A673 (cell line): ENCODE data around the gene BABAM2. TPM values are rescaled to one million over a fixed set of nuclear protein-coding genes. Genes with fewer than 3 reads are reported as not detected.
"Not testable (repeated sequence)": the region's sequence is repeated elsewhere in the genome, so short reads cannot be mapped to it uniquely, and the experiment has no call there.

Source experiments
- BruUV-seq: library from RNA; stranded (reverse); fragments of 400-500 nt; replicated peaks from 2 replicates; lab custom pipeline; 2021; lab: Mats Ljungman, UMichigan
- CTCF ChIA-PET: fragments of 300-600 bp; sonication (Branson Sonifier 250); formaldehyde crosslinking; loops from one replicate; lab custom pipeline; 2022; ENCODE audit warnings: antibody characterized with exemption; lab: Charles Lee
- POLR2A ChIA-PET: fragments of 300-600 bp; sonication (Branson Sonifier 250); formaldehyde crosslinking; loops from one replicate; lab custom pipeline; 2022; ENCODE audit warnings: antibody characterized with exemption; ENCODE audit not compliant: low non-redundant PET; lab: Charles Lee
- DNase-seq: peaks from one replicate; pipeline ENCODE4 v3.0.0-alpha.2; 2015; ENCODE audit warnings: low spot score
- H3K27ac ChIP-seq: fragments of 200-600 bp; sonication (generic); 2 replicates; pipeline ENCODE4 v1.5.1; 2016; ENCODE audit warnings: mixed run types, low read depth, mild to moderate bottlenecking, mixed read lengths, antibody characterized with exemption, low read length; ENCODE audit not compliant: poor library complexity, severe bottlenecking
- H3K27me3 ChIP-seq: fragments of 200-600 bp; sonication (generic); replicated peaks from 2 replicates; pipeline ENCODE4 v1.6.1; 2017; ENCODE audit warnings: mixed run types, low read depth, mild to moderate bottlenecking, mixed read lengths, antibody characterized with exemption, low read length; ENCODE audit not compliant: insufficient read depth, poor library complexity
- H3K36me3 ChIP-seq: fragments of 200-600 bp; sonication (generic); 2 replicates; pipeline ENCODE4 v1.6.1; 2016; ENCODE audit warnings: mixed run types, mild to moderate bottlenecking, mixed read lengths, antibody characterized with exemption, low read length; ENCODE audit not compliant: insufficient read depth, poor library complexity, severe bottlenecking
- H3K4me1 ChIP-seq: fragments of 200-600 bp; sonication (generic); 2 replicates; pipeline ENCODE4 v1.6.1; 2017; ENCODE audit warnings: mixed run types, mild to moderate bottlenecking, mixed read lengths, antibody characterized with exemption, low read length; ENCODE audit not compliant: insufficient read depth, poor library complexity, severe bottlenecking
- H3K4me3 ChIP-seq: fragments of 200-600 bp; sonication (generic); 2 replicates; pipeline ENCODE4 v1.5.1; 2016; ENCODE audit warnings: low read depth, mixed run types, mild to moderate bottlenecking, mixed read lengths, low read length; ENCODE audit not compliant: poor library complexity, severe bottlenecking
- H3K9me3 ChIP-seq: fragments of 200-600 bp; sonication (generic); 2 replicates; pipeline ENCODE4 v1.6.1; 2016; ENCODE audit warnings: mixed run types, low read depth, mild to moderate bottlenecking, mixed read lengths, antibody characterized with exemption, low read length; ENCODE audit not compliant: poor library complexity, severe bottlenecking
- EZH2 ChIP-seq: fragments of 200-600 bp; sonication (generic); IDR thresholded peaks from 2 replicates; pipeline ENCODE4 v1.6.1; 2017; ENCODE audit warnings: borderline replicate concordance, low read depth, mild to moderate bottlenecking, mixed read lengths, antibody characterized with exemption, low read length; ENCODE audit not compliant: poor library complexity, severe bottlenecking
- intact Hi-C: fragments of 100-400 bp; cut with micrococcal nuclease; formaldehyde crosslinking; loops from one replicate; pipeline ENCODE4 v1.10.0; 2022; ENCODE audit not compliant: unreplicated experiment
- total RNA-seq: library from RNA; stranded (reverse); gene quantifications from 2 replicates; pipeline ENCODE4 v1.2.3, GENCODE V29; 2021
- TF ChIP-seq, protein P1 (sequence below): fragments of 300-800, 200-600 bp; sonication (generic); conservative IDR thresholded peaks from 2 replicates; pipeline ENCODE4 v1.5.1; 2017; ENCODE audit warnings: low read depth, mild to moderate bottlenecking, antibody characterized with exemption, low read length, moderate library complexity, mixed read lengths

The BABAM2 gene
- total RNA-seq, 1 experiment from 2014 or later = 21.8 TPM

DNA sequence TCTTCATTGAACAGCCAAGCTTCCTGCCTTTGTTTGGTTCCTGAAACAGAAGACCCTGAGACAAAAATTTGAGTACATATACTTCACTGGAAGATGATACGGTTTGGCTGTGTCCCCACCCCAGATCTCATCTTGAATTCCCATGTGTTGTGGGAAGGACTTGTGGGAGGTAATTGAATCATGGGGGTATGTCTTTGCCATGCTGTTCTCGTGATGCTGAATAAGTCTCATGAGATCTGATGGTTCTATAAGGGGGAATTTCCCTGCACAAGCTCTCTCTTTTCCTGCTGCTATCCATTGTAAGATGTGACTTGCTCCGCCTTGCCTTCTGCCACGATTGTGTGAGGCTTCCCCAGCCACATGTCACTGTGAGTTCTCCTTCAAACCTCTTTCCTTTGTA is 76.5 kb downstream of the BABAM2 start:
- H3K4me3 ChIP-seq = no peak overlapping the region
- no peaks in the 10 kb centered on the region for H3K27me3 ChIP-seq
- POLR2A ChIA-PET = no interaction called here
- no peak for TF ChIP-seq EZH2
- TF ChIP-seq, protein P1, sequence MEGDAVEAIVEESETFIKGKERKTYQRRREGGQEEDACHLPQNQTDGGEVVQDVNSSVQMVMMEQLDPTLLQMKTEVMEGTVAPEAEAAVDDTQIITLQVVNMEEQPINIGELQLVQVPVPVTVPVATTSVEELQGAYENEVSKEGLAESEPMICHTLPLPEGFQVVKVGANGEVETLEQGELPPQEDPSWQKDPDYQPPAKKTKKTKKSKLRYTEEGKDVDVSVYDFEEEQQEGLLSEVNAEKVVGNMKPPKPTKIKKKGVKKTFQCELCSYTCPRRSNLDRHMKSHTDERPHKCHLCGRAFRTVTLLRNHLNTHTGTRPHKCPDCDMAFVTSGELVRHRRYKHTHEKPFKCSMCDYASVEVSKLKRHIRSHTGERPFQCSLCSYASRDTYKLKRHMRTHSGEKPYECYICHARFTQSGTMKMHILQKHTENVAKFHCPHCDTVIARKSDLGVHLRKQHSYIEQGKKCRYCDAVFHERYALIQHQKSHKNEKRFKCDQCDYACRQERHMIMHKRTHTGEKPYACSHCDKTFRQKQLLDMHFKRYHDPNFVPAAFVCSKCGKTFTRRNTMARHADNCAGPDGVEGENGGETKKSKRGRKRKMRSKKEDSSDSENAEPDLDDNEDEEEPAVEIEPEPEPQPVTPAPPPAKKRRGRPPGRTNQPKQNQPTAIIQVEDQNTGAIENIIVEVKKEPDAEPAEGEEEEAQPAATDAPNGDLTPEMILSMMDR = no peak
- H3K27ac ChIP-seq = no peak overlapping the region
- H3K9me3 ChIP-seq = peaks cover 6% of the 10 kb centered on the region
- H3K4me1 ChIP-seq = no peaks in the 10 kb centered on the region
- no peak for DNase-seq
- no TSS peak for BruUV-seq
- H3K36me3 ChIP-seq = no peaks in the 10 kb centered on the region
- intact Hi-C loops = no loop called here
- CTCF ChIA-PET = no interaction called here

DNA sequence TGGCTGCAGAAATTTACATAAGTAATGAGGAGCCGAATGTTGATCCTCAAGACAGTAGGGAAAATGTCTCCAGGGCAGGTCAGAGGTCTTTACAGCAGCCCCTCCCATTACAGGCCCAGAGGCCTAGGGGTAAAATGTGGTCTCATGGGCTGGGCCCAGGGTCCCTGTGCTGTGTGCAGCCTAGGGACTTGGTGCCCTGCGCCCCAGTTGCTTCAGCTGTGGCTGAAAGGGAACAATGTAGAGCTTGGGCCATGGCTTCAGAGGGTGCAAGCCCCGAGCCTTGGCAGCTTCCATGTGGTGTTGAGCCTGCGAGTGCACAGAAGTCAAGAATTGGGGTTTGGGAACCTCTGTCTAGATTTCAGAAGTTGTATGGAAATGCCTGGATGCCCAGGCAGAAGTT is 77.5 kb downstream of the BABAM2 start:
- POLR2A ChIA-PET = not testable (repeated sequence)

DNA sequence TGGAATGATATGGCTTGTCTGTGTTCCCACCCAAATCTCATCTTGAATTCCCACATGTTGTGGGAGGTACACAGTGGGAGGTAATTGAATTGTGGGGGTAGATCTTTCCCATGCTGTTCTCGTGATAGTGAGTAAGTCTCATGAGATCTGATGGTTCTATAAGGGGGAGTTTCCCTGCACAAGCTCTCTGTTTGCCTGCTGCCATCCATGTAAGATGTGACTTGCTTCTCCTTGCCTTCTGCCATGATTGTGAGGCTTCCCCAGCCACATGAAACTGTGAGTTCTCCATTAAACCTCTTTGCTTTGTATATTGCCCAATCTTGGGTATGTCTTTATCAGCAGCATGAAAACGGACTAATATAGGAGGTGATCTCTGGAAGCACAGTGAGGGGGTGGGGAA is 78.4 kb downstream of the BABAM2 start:
- H3K4me3 ChIP-seq, H3K27ac ChIP-seq, CTCF ChIA-PET, H3K9me3 ChIP-seq, H3K36me3 ChIP-seq, intact Hi-C loops, BruUV-seq, H3K4me1 ChIP-seq, POLR2A ChIA-PET, DNase-seq, H3K27me3 ChIP-seq: not testable (repeated sequence)

More for the DNA sequence above, 77.5 kb downstream of the BABAM2 start:
- H3K9me3 ChIP-seq, H3K27ac ChIP-seq, intact Hi-C loops, BruUV-seq, CTCF ChIA-PET, H3K4me3 ChIP-seq, DNase-seq, H3K27me3 ChIP-seq, H3K36me3 ChIP-seq, H3K4me1 ChIP-seq: not testable (repeated sequence)

DNA sequence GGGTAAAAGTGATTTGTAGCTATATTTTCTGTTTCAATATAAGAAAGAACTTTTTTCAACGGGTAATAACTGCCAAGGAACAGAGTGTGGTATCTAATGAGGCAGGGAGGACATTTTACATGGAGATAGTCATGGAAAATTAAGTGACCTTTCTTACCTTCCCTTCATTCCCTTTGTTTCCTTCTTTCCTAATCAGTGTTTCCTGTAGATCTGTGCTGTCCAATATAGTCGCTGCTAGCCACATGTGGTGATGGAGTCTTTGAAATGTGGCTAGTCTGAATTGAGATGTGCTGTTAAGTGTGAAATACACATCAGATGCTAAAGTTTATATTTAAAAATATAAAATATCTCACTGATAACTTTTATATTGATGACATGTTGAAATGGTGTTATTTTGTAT is 81.8 kb downstream of the BABAM2 start:
- DNase-seq = no peak
- intact Hi-C loops = no loop called here
- no peak overlapping the region for H3K4me3 ChIP-seq
- H3K4me1 ChIP-seq = no peaks in the 10 kb centered on the region
- CTCF ChIA-PET = interaction anchor here (0.5 kb wide), 1 partner anchor 41 kb away, joined by 7 read pairs; no protein-coding TSS in a partner anchor
- no peaks in the 10 kb centered on the region for H3K27me3 ChIP-seq
- TF ChIP-seq EZH2 = no peak
- TF ChIP-seq, protein P1 = no peak
- no peak overlapping the region for H3K27ac ChIP-seq
- peaks cover 6% of the 10 kb centered on the region for H3K9me3 ChIP-seq
- no TSS peak for BruUV-seq
- H3K36me3 ChIP-seq = no peaks in the 10 kb centered on the region
- POLR2A ChIA-PET = no interaction called here
